SU-DHL-6 (cell line): Measurements from ENCODE around the gene RPH3AL.

Experiments used
- H2AFZ ChIP-seq: fragments of 200-600 bp; sonication (generic); 2 replicates; pipeline ENCODE4 v1.6.1; 2014; ENCODE audit warnings: low read depth, mild to moderate bottlenecking, moderate library complexity, mixed read lengths, antibody characterized with exemption, low read length; ENCODE audit not compliant: severe bottlenecking
- H3F3A ChIP-seq: fragments of 200-600 bp; shearing (Covaris generic); 2 replicates; pipeline ENCODE4 v1.6.0; 2016; ENCODE audit warnings: antibody characterized with exemption, mild to moderate bottlenecking; ENCODE audit not compliant: insufficient read depth
- H3K27ac ChIP-seq: fragments of 200-600 bp; sonication (generic); 2 replicates; pipeline ENCODE4 v1.5.1; 2016; ENCODE audit warnings: low read depth, mild to moderate bottlenecking, low read length, moderate library complexity, mixed read lengths
- H3K27me3 ChIP-seq: fragments of 200-600 bp; sonication (generic), shearing (Covaris generic); 2 replicates; pipeline ENCODE4 v1.6.0; 2014; ENCODE audit warnings: mild to moderate bottlenecking, low read length
- H3K36me3 ChIP-seq: fragments of 200-600 bp; sonication (generic); 2 replicates; pipeline ENCODE4 v1.6.1; 2014; ENCODE audit warnings: mild to moderate bottlenecking, low read length, mixed read lengths
- H3K4me2 ChIP-seq: fragments of 300-600, 200-600 bp; shearing (Covaris generic), sonication (generic); 2 replicates; pipeline ENCODE4 v1.6.0; 2014; ENCODE audit warnings: low read length, low read depth, mild to moderate bottlenecking; ENCODE audit not compliant: poor library complexity, severe bottlenecking
- H3K4me3 ChIP-seq: fragments of 200-600 bp; sonication (generic); 2 replicates; pipeline ENCODE4 v1.5.1; 2014; ENCODE audit warnings: antibody characterized with exemption, low read length, mild to moderate bottlenecking, mixed read lengths; ENCODE audit not compliant: insufficient read depth, poor library complexity, severe bottlenecking
- H3K79me2 ChIP-seq: fragments of 200-600 bp; sonication (generic); 2 replicates; pipeline ENCODE4 v1.6.1; 2014; ENCODE audit warnings: mild to moderate bottlenecking, low read length, moderate library complexity; ENCODE audit not compliant: insufficient read depth
- H3K9ac ChIP-seq: fragments of 200-600 bp; sonication (generic); 2 replicates; pipeline ENCODE4 v1.7.0; 2014; ENCODE audit warnings: mild to moderate bottlenecking, low read length
- H3K9me2 ChIP-seq: fragments of 200-600 bp; sonication (generic); replicated peaks from 2 replicates; pipeline ENCODE4 v1.6.1; 2014; ENCODE audit warnings: low read length; ENCODE audit not compliant: insufficient read depth
- H3K9me3 ChIP-seq: fragments of 200-600 bp; sonication (generic); 2 replicates; pipeline ENCODE4 v1.6.1; 2014; ENCODE audit warnings: low read length, mixed read lengths; ENCODE audit not compliant: insufficient read depth
- H4K20me1 ChIP-seq: fragments of 200-600 bp; sonication (generic); 2 replicates; pipeline ENCODE4 v1.6.1; 2014; ENCODE audit warnings: low read depth, mild to moderate bottlenecking, antibody characterized with exemption, low read length, moderate library complexity, mixed read lengths
- CTCF ChIP-seq: fragments of 200-600 bp; sonication (generic); IDR thresholded peaks from one replicate; pipeline ENCODE4 v1.5.1; 2017; ENCODE audit warnings: antibody characterized with exemption, mild to moderate bottlenecking, low read length, moderate library complexity; ENCODE audit not compliant: insufficient read depth, poor library complexity, severe bottlenecking
- EZH2phosphoT487 ChIP-seq: fragments of 200-600 bp; sonication (generic), shearing (Covaris generic); conservative IDR thresholded peaks from 2 replicates; pipeline ENCODE4 v1.6.1; 2018; ENCODE audit warnings: mild to moderate bottlenecking, antibody characterized with exemption, low read length, moderate library complexity, mixed read lengths

Gene RPH3AL

GRCh38 chr17:163514-164098, 189.0 kb downstream of the RPH3AL start:
- H3K27ac ChIP-seq, result no peak overlapping the region
- H3F3A ChIP-seq, result no peaks in the 10 kb centered on the region
- no peak overlapping the region for H3K4me2 ChIP-seq
- no peaks in the 10 kb centered on the region for H3K27me3 ChIP-seq
- H3K4me3 ChIP-seq, result no peak overlapping the region
- H3K36me3 ChIP-seq, result no peaks in the 10 kb centered on the region
- no peak overlapping the region for H3K9ac ChIP-seq
- H3K9me3 ChIP-seq, result no peaks in the 10 kb centered on the region
- H2AFZ ChIP-seq, result no peak overlapping the region
- no peaks in the 10 kb centered on the region for H4K20me1 ChIP-seq
- TF ChIP-seq CTCF, result no peak
- no peak for TF ChIP-seq EZH2phosphoT487
- no peaks in the 10 kb centered on the region for H3K79me2 ChIP-seq
- no peaks in the 10 kb centered on the region for H3K9me2 ChIP-seq

- Histone ChIP-seq H3K9me2 (no peaks in the 10 kb centered on the region), H3K4me2 (no peak overlapping the region), H3K27me3 (no peaks in the 10 kb centered on the region), H2AFZ (no peak overlapping the region), H3K9ac (no peak overlapping the region), H3K36me3 (no peaks in the 10 kb centered on the region), H3K27ac (no peak overlapping the region), H3F3A (no peaks in the 10 kb centered on the region), H3K4me3 (no peak overlapping the region), H3K9me3 (no peaks in the 10 kb centered on the region), H4K20me1 (no peaks in the 10 kb centered on the region), H3K79me2 (no peaks in the 10 kb centered on the region)
- TF ChIP-seq EZH2phosphoT487, result no peak
- no peak for TF ChIP-seq CTCF
Observed at GRCh38 chr17:162689-163088, 189.9 kb downstream of the RPH3AL start.
